SK-N-SH treated with all-trans-retinoic acid at 6 μM for 48 hours (cell line): ENCODE measurements around the gene TXNDC11.

Source experiments
- BACH2 ChIP-seq: fragments of 250-450 bp; sonication (Bioruptor Pico); IDR thresholded peaks from 2 replicates; pipeline ENCODE4 v1.9.0; 2021; ENCODE audit warnings: mild to moderate bottlenecking, borderline replicate concordance
- OSR1 ChIP-seq: fragments of 250-450 bp; sonication (Bioruptor Pico); IDR thresholded peaks from 2 replicates; pipeline ENCODE4 v1.8.0; 2022; ENCODE audit warnings: moderate library complexity, mild to moderate bottlenecking, inconsistent platforms
- PPARA ChIP-seq: fragments of 250-450 bp; sonication (Bioruptor Pico); IDR thresholded peaks from 2 replicates; pipeline ENCODE4 v1.5.0; 2020; ENCODE audit warnings: mild to moderate bottlenecking, borderline replicate concordance
- TOX ChIP-seq: fragments of 250-450 bp; sonication (Bioruptor Pico); IDR thresholded peaks from 2 replicates; pipeline ENCODE4 v1.8.0; 2021; ENCODE audit warnings: mild to moderate bottlenecking, moderate library complexity, borderline replicate concordance
- TSHZ2 ChIP-seq: fragments of 250-450 bp; sonication (Bioruptor Pico); IDR thresholded peaks from 2 replicates; pipeline ENCODE4 v1.5.0; 2020; ENCODE audit warnings: mild to moderate bottlenecking, moderate library complexity
- ZC3H10 ChIP-seq: fragments of 250-450 bp; sonication (Bioruptor Pico); IDR thresholded peaks from 2 replicates; pipeline ENCODE4 v1.5.1; 2021; ENCODE audit warnings: mild to moderate bottlenecking, moderate library complexity
- ZFP3 ChIP-seq: fragments of 250-450 bp; sonication (Bioruptor Pico); IDR thresholded peaks from 2 replicates; pipeline ENCODE4 v1.5.0; 2020; ENCODE audit warnings: mild to moderate bottlenecking, moderate library complexity
- ZNF565 ChIP-seq: fragments of 450-650 bp; formaldehyde crosslinking; conservative IDR thresholded peaks from 2 replicates; pipeline ENCODE4 v1.5.0; 2020; ENCODE audit warnings: low read depth, mild to moderate bottlenecking, moderate library complexity
- TF ChIP-seq, protein P1 (sequence below): fragments of 250-450 bp; sonication (Bioruptor Pico); IDR thresholded peaks from 2 replicates; pipeline ENCODE4 v1.8.0; 2020; ENCODE audit warnings: mild to moderate bottlenecking, moderate library complexity, borderline replicate concordance
- TF ChIP-seq, protein P2 (sequence below): fragments of 250-450 bp; sonication (Bioruptor Pico); IDR thresholded peaks from 2 replicates; pipeline ENCODE4 v1.5.1; 2020; ENCODE audit warnings: low read depth, mild to moderate bottlenecking, moderate library complexity

GRCh38 chr16:11708421-11708820, 34.2 kb downstream of the TXNDC11 start:
- no peak for TF ChIP-seq TOX (CRISPR knock-in tag)
- no peak for TF ChIP-seq OSR1 (CRISPR knock-in tag)
- no peak for TF ChIP-seq ZFP3 (CRISPR knock-in tag)
- TF ChIP-seq, protein P1, sequence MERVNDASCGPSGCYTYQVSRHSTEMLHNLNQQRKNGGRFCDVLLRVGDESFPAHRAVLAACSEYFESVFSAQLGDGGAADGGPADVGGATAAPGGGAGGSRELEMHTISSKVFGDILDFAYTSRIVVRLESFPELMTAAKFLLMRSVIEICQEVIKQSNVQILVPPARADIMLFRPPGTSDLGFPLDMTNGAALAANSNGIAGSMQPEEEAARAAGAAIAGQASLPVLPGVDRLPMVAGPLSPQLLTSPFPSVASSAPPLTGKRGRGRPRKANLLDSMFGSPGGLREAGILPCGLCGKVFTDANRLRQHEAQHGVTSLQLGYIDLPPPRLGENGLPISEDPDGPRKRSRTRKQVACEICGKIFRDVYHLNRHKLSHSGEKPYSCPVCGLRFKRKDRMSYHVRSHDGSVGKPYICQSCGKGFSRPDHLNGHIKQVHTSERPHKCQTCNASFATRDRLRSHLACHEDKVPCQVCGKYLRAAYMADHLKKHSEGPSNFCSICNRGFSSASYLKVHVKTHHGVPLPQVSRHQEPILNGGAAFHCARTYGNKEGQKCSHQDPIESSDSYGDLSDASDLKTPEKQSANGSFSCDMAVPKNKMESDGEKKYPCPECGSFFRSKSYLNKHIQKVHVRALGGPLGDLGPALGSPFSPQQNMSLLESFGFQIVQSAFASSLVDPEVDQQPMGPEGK = no peak
- no peak for TF ChIP-seq ZNF565 (CRISPR knock-in tag)
- TF ChIP-seq PPARA (CRISPR knock-in tag) = no peak
- no peak for TF ChIP-seq ZC3H10 (CRISPR knock-in tag)
- no peak for TF ChIP-seq TSHZ2
- TF ChIP-seq BACH2 (CRISPR knock-in tag) = no peak
- TF ChIP-seq, protein P2, sequence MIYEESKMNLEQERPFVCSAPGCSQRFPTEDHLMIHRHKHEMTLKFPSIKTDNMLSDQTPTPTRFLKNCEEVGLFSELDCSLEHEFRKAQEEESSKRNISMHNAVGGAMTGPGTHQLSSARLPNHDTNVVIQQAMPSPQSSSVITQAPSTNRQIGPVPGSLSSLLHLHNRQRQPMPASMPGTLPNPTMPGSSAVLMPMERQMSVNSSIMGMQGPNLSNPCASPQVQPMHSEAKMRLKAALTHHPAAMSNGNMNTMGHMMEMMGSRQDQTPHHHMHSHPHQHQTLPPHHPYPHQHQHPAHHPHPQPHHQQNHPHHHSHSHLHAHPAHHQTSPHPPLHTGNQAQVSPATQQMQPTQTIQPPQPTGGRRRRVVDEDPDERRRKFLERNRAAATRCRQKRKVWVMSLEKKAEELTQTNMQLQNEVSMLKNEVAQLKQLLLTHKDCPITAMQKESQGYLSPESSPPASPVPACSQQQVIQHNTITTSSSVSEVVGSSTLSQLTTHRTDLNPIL (CRISPR knock-in tag) = no peak
